SHP77 (cell line): Measurements from ENCODE around the gene ZNF502.

Experiments used
- DNase-seq, 2 experiments: peaks; one replicate each; lab custom pipeline; 2025; lab: John Stamatoyannopoulos, UW

ZNF502 gene

DNA sequence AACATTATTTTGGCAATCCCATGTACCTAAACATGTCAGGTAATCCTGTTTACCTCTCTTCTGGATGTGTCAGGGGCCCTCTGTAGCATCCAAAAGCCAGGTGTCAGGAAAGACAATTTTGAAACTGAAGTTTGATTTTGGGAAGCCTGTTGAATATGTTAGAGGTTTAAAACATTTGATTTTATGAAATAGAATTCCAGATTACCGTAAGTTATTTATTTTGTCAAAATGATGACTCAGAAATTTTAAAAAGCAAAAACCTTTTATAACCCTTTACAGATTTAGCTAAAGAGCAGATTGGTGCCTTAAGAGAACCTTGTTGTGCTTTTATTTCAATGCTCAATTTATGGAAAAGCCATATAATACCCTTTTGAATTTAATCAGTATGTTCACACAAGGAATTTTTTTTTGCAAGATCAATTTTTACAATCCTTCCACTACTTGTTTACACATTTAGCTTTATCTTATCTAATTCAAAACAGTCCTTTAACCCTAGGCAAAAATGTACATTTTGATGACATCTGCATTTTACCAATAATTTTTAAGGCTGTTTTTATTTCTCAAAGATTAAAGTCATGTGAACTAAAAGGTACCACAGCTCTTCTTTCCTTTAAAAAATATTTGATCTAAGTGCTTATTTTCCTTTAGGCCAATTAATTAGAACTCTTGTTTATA is 59.1 kb downstream of the ZNF502 start:
- no peak for DNase-seq

DNA sequence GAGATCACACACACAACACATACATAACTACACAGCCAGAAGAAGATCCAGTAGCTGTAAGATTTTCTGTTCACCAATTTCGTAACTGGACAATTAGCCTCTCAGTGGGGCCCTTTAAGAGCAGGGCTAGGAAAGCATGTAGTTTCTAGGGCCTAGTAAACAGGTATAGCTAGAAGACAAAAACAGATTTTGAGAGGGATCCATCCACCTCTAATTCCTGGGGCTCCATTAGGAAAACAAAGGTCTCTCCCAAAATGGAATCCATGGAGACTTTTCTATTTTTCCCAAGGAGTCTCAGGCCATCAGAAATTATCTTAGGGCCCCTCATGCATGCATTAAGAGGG is 59.6 kb downstream of the ZNF502 start:
- no peak for DNase-seq
